K562 (cell line): ENCODE data around the gene DEPDC1B. TPM values are rescaled to one million over a fixed set of nuclear protein-coding genes. Genes with fewer than 3 reads are reported as not detected.

Source experiments
- COPS2 ChIP-seq: fragments of 450-650 bp; conservative IDR thresholded peaks from 2 replicates; pipeline ENCODE4 v1.6.1; 2016; ENCODE audit warnings: mild to moderate bottlenecking, moderate library complexity
- CREB3L1 ChIP-seq: fragments of 450-650 bp; IDR thresholded peaks from 2 replicates; pipeline ENCODE4 v1.6.1; 2014; ENCODE audit warnings: low read depth, mild to moderate bottlenecking, moderate library complexity, borderline replicate concordance
- CREBBP ChIP-seq: IDR thresholded peaks from one replicate; pipeline ENCODE4 v1.6.1; 2012; ENCODE audit warnings: low read depth, mild to moderate bottlenecking, control low read depth, inconsistent platforms, low read length
- CXXC5 ChIP-seq: fragments of 250-450 bp; sonication (Bioruptor Pico); IDR thresholded peaks from 2 replicates; pipeline ENCODE4 v1.8.0; 2022; ENCODE audit warnings: inconsistent platforms, mild to moderate bottlenecking, moderate library complexity
- EP400 ChIP-seq: fragments of 450-650 bp; IDR thresholded peaks from 2 replicates; pipeline ENCODE4 v1.6.1; 2017; ENCODE audit warnings: antibody characterized with exemption, mild to moderate bottlenecking, moderate library complexity
- FOSL1 ChIP-seq: fragments of 200-800 bp; sonication (Bioruptor generic); conservative IDR thresholded peaks from 2 replicates; pipeline ENCODE4 v1.6.1; 2016; ENCODE audit warnings: missing genetic modification characterization, missing compliant biosample characterization
- FOXP4 ChIP-seq: sonication (generic); formaldehyde crosslinking; IDR thresholded peaks from 2 replicates; pipeline ENCODE4 v1.8.0; 2022; ENCODE audit warnings: mild to moderate bottlenecking, missing genetic modification reagents, borderline replicate concordance
- HDAC1 ChIP-seq, 2 experiments: fragments of 450-650 bp; IDR thresholded peaks; 2 replicates each; pipeline ENCODE4 v1.6.1; 2016 to 2017; ENCODE audit warnings: inconsistent platforms in 1 of 2, mild to moderate bottlenecking in 1 of 2, moderate library complexity in 1 of 2
- KLF16 ChIP-seq: IDR thresholded peaks from 2 replicates; pipeline ENCODE4 v1.6.1; 2016; ENCODE audit warnings: antibody characterized with exemption
- MLX ChIP-seq, 2 experiments: fragments of 450-650 bp in 1 of 2; sonication (generic) in 1 of 2; formaldehyde crosslinking; conservative IDR thresholded peaks; 2 replicates each; pipeline versions ENCODE4 v1.4.0 to v1.8.1; 2020 to 2022; ENCODE audit warnings: mild to moderate bottlenecking in 1 of 2, missing genetic modification reagents in 1 of 2
- MTA3 ChIP-seq: fragments of 450-650 bp; formaldehyde crosslinking; IDR thresholded peaks from 2 replicates; pipeline ENCODE4 v1.6.1; 2017; ENCODE audit warnings: mild to moderate bottlenecking, borderline replicate concordance
- NCOA6 ChIP-seq: fragments of 450-650 bp; IDR thresholded peaks from 2 replicates; pipeline ENCODE4 v1.6.1; 2017; ENCODE audit warnings: mild to moderate bottlenecking
- PHF20 ChIP-seq: fragments of 450-650 bp; IDR thresholded peaks from 2 replicates; pipeline ENCODE4 v1.6.1; 2018; ENCODE audit not compliant: partially characterized antibody
- RBM15 ChIP-seq: fragments of 200-400 bp; formaldehyde crosslinking; IDR thresholded peaks from 2 replicates; pipeline ENCODE4 v1.6.1; 2018; ENCODE audit warnings: mild to moderate bottlenecking, low read length, moderate library complexity; ENCODE audit not compliant: insufficient read depth
- RFX1 ChIP-seq: fragments of 450-650 bp; IDR thresholded peaks from 2 replicates; pipeline ENCODE4 v1.6.1; 2016; ENCODE audit warnings: mild to moderate bottlenecking, moderate library complexity
- RNF2 ChIP-seq: sonication (generic); IDR thresholded peaks from 2 replicates; pipeline ENCODE4 v1.6.1; 2016
- SAP30 ChIP-seq: fragments of 200-600 bp; sonication (generic); IDR thresholded peaks from 2 replicates; pipeline ENCODE4 v1.6.1; 2012; ENCODE audit warnings: borderline replicate concordance, low read depth, mild to moderate bottlenecking, moderate library complexity, low read length, control low read depth, inconsistent platforms; ENCODE audit not compliant: insufficient read depth, poor library complexity, severe bottlenecking
- SMARCA5 ChIP-seq: fragments of 450-650 bp; IDR thresholded peaks from 2 replicates; pipeline ENCODE4 v1.6.1; 2016
- SMC3 ChIP-seq: conservative IDR thresholded peaks from 2 replicates; pipeline ENCODE4 v1.6.1; 2011; ENCODE audit warnings: low read depth, low read length, improper control_type of control experiment; ENCODE audit not compliant: insufficient read depth
- TEAD1 ChIP-seq, 2 experiments: fragments of 450-650 bp in 1 of 2; sonication (generic) in 1 of 2; formaldehyde crosslinking; IDR thresholded peaks; 2 replicates each; pipeline versions ENCODE4 v1.4.0 to v1.8.0; 2020 to 2022; ENCODE audit warnings: mild to moderate bottlenecking in 2 of 2, missing genetic modification reagents in 1 of 2
- ZNF347 ChIP-seq: fragments of 450-650 bp; formaldehyde crosslinking; IDR thresholded peaks from 2 replicates; pipeline ENCODE4 v1.4.0; 2020; ENCODE audit warnings: low read depth, mild to moderate bottlenecking, moderate library complexity
- ZNF707 ChIP-seq: fragments of 250-450 bp; sonication (Bioruptor Pico); conservative IDR thresholded peaks from 2 replicates; pipeline ENCODE4 v1.8.0; 2022; ENCODE audit warnings: inconsistent platforms, mild to moderate bottlenecking, moderate library complexity
- polyA plus RNA-seq, 8 experiments: library from polyadenylated mRNA; depleted of rRNA in 4 of 8; stranded (reverse) in 5 of 8; unstranded in 3 of 8; fragments of >200 nt; fragmentation: Nextera tagmentation in 2 of 8; fragmentation: Illumina TruSeq in 1 of 8; extraction: Ambion mirVana in 2 of 8; extraction: Trizol in 1 of 8; gene quantifications; 2 replicates each; pipeline versions ENCODE4 v1.2.1 to v1.2.3, GENCODE V29; 2011 to 2014; ENCODE audit warnings: inconsistent platforms in 1 of 8, missing spikeins in 1 of 8
- total RNA-seq, 7 experiments: library from RNA; depleted of rRNA in 6 of 7; stranded (reverse); fragments of >200 nt in 6 of 7; fragmentation: Illumina TruSeq in 2 of 7; extraction: Trizol in 2 of 7; gene quantifications; 2 replicates each; pipeline versions ENCODE4 v1.2.1 to v1.2.3, GENCODE V29; 2011 to 2021; ENCODE audit warnings: low replicate concordance in 1 of 7
- TF ChIP-seq, protein P1 (sequence below): fragments of 450-650 bp; IDR thresholded peaks from 2 replicates; pipeline ENCODE4 v1.6.1; 2016

Gene DEPDC1B
- total and polyA plus RNA-seq, 9 of the 15 experiments (the other 6 are each of a cell fraction or from before 2014, with no cell fraction given): 36.0 to 67.2 (median 44.5) TPM

GRCh38 chr5:60699609-60700415 lies at the start of gene DEPDC1B (continued):
- TF ChIP-seq FOXP4 (CRISPR knock-in tag) (peak; percentile 44; the same call in 1 of the 2 replicates), EP400 (peak; percentile 97), KLF16 (no peak), TEAD1 (CRISPR knock-in tag; IDR thresholded peaks at IDR 0.05) (peak in 1 of 2 experiments; percentile 32; a peak in 1 of 4 replicates), RBM15 (no peak), PHF20 (no peak), SAP30 (peak; percentile 94), HDAC1 (IDR thresholded peaks at IDR 0.05) (peak in 1 of 2 experiments; percentile 81; a peak in 2 of 4 replicates), RFX1 (no peak), CXXC5 (peak; percentile 96), MLX (CRISPR knock-in tag; conservative IDR thresholded peaks at IDR 0.05) (no peak), ZNF347 (CRISPR knock-in tag) (no peak), FOSL1 (tag) (peak; percentile 32; the same call in 1 of the 2 replicates), SMC3 (no peak), COPS2 (no peak), CREBBP (no peak), ZNF707 (CRISPR knock-in tag) (no peak), RNF2 (peak; percentile 69), SMARCA5 (no peak), NCOA6 (no peak), CREB3L1 (peak; percentile 61), MTA3 (0 out of 2 replicates have a peak, but pooled peaks have one; percentile 68)
- TF ChIP-seq, protein P1, sequence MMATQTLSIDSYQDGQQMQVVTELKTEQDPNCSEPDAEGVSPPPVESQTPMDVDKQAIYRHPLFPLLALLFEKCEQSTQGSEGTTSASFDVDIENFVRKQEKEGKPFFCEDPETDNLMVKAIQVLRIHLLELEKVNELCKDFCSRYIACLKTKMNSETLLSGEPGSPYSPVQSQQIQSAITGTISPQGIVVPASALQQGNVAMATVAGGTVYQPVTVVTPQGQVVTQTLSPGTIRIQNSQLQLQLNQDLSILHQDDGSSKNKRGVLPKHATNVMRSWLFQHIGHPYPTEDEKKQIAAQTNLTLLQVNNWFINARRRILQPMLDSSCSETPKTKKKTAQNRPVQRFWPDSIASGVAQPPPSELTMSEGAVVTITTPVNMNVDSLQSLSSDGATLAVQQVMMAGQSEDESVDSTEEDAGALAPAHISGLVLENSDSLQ: peak; percentile 77
